IMR-90 (cell line): ENCODE measurements around the gene PRKCE.

ENCODE experiments used
- BHLHE40 ChIP-seq: fragments of 150-350 bp; IDR thresholded peaks from 2 replicates; pipeline ENCODE4 v1.6.1; 2016; ENCODE audit warnings: mild to moderate bottlenecking, low read depth, low read length
- MAFK ChIP-seq: IDR thresholded peaks from 2 replicates; pipeline ENCODE4 v1.6.1; 2012; ENCODE audit warnings: low read depth, low read length, improper control_type of control experiment
- NFE2L2 ChIP-seq: fragments of 150-350 bp; IDR thresholded peaks from 2 replicates; pipeline ENCODE4 v1.6.1; 2016; ENCODE audit warnings: low read depth, mild to moderate bottlenecking, low read length
- POLR2A ChIP-seq: IDR thresholded peaks from 2 replicates; pipeline ENCODE4 v1.6.1; 2012; ENCODE audit warnings: mild to moderate bottlenecking, low read depth, low read length
- RCOR1 ChIP-seq: IDR thresholded peaks from 2 replicates; pipeline ENCODE4 v1.6.1; 2012; ENCODE audit warnings: mild to moderate bottlenecking, low read length, improper control_type of control experiment; ENCODE audit not compliant: insufficient replicate concordance
- RFX5 ChIP-seq: IDR thresholded peaks from 2 replicates; pipeline ENCODE4 v1.8.0; 2012; ENCODE audit warnings: low read depth, mild to moderate bottlenecking, low read length, moderate library complexity
- SMC3 ChIP-seq: fragments of 150-350 bp; IDR thresholded peaks from 2 replicates; pipeline ENCODE4 v1.6.1; 2016; ENCODE audit warnings: low read depth, mild to moderate bottlenecking, antibody characterized with exemption, low read length, moderate library complexity
- TF ChIP-seq, protein P1 (sequence below): conservative IDR thresholded peaks from 2 replicates; pipeline ENCODE4 v1.5.1; 2012; ENCODE audit warnings: mild to moderate bottlenecking, low read depth, low read length, improper control_type of control experiment
- TF ChIP-seq, protein P2 (sequence below): fragments of 150-350 bp; IDR thresholded peaks from 2 replicates; pipeline ENCODE4 v1.6.1; 2016; ENCODE audit warnings: low read depth, mild to moderate bottlenecking, low read length, moderate library complexity, borderline replicate concordance

DNA sequence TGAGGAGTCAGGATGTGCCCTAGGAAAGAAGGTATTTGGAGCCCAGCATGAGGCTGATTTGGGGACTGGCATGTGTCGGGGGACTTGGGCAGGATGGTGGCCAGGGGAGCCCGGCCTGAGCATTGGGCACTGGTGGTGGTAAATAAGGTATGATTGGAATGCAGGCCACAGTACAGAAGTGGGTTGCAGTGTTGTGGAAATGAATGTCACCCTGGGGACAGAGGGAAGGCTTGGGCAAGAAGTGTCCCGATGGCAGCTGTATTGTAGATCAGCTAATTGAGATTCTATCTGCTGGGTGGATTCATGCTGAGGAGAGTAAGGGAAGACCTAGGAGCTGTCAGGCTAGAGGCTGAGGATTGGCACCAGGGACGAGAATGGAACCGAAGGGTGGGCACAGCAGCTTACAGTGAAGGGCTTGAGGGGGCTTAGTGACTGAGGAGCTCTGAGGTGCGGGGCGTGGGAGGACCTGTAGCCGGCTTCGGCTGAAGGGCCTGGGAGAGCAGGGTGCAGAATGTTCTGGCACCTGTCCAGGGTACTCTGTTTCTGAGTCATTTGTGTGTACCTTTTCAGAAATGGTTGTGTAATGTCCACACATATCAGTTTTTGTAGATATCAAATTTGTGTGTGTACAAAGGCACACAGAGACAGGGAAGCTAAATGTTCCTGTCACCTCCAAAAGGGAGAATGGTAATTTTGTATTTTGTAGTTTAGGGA lies 170.2 kb downstream of the PRKCE start:
- TF ChIP-seq NFE2L2 (no peak), BHLHE40 (no peak), POLR2A (no peak), RFX5 (no peak), SMC3 (no peak), MAFK (no peak), RCOR1 (no peak)
- TF ChIP-seq, protein P1, sequence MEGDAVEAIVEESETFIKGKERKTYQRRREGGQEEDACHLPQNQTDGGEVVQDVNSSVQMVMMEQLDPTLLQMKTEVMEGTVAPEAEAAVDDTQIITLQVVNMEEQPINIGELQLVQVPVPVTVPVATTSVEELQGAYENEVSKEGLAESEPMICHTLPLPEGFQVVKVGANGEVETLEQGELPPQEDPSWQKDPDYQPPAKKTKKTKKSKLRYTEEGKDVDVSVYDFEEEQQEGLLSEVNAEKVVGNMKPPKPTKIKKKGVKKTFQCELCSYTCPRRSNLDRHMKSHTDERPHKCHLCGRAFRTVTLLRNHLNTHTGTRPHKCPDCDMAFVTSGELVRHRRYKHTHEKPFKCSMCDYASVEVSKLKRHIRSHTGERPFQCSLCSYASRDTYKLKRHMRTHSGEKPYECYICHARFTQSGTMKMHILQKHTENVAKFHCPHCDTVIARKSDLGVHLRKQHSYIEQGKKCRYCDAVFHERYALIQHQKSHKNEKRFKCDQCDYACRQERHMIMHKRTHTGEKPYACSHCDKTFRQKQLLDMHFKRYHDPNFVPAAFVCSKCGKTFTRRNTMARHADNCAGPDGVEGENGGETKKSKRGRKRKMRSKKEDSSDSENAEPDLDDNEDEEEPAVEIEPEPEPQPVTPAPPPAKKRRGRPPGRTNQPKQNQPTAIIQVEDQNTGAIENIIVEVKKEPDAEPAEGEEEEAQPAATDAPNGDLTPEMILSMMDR: no peak
- TF ChIP-seq, protein P2, sequence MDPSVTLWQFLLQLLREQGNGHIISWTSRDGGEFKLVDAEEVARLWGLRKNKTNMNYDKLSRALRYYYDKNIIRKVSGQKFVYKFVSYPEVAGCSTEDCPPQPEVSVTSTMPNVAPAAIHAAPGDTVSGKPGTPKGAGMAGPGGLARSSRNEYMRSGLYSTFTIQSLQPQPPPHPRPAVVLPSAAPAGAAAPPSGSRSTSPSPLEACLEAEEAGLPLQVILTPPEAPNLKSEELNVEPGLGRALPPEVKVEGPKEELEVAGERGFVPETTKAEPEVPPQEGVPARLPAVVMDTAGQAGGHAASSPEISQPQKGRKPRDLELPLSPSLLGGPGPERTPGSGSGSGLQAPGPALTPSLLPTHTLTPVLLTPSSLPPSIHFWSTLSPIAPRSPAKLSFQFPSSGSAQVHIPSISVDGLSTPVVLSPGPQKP: no peak
